ENCODE data around the gene PAPLN. TPM values are rescaled to one million over a fixed set of nuclear protein-coding genes. Genes with fewer than 3 reads are reported as not detected.

The PAPLN gene
- total and polyA plus RNA-seq, 7 donors = 0.26 to 0.79 (median 0.44) TPM

- WGBS, 3 donors = 82 to 91% (median 87%) methylated on average over 20 of the region's 20 CpGs
- Histone ChIP-seq H3K36me3 (ENCODE audit: insufficient read depth in 1 of 2, low read depth in 1 of 2) (no peaks in the 10 kb centered on the region), H3K4me1 (no peaks in the 10 kb centered on the region), H3K9me3 (no peaks in the 10 kb centered on the region), H3K27ac (no peak overlapping the region), H3K27me3 (ENCODE audit: insufficient read depth in 3 of 3, low read length in 2 of 3) (peaks cover 0 to 5% (median 0%) of the 10 kb centered on the region in 3 donors), H3K4me3 (no peak overlapping the region)
- DNase-seq (no peak), ATAC-seq (no peak)
- no peak for TF ChIP-seq CTCF (IDR thresholded peaks at IDR 0.05)
- intact Hi-C loops (cut with DNase I) = no loop called here
Measured at GRCh38 chr14:73262427-73263183, 25.3 kb downstream of the PAPLN start.

DNA sequence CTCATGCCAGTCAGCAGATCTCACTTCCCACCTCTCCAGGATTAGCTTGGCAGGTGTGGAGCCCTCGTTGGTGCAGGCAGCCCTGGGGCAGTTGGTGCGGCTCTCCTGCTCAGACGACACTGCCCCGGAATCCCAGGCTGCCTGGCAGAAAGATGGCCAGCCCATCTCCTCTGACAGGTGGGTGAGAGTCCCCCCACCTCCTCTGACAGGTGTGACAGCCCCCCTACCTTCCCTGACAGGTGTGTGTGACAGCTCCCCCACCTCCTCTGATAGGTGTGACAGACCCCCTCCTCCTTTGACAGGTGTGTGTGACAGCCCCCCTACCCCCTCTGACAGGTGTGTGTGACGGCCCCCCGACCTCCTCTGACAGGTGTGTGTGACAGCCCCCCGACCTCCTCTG lies 26.3 kb downstream of the PAPLN start:
- Histone ChIP-seq H3K36me3 (ENCODE audit: insufficient read depth in 1 of 2, low read depth in 1 of 2) (no peaks in the 10 kb centered on the region), H3K27ac (no peak overlapping the region), H3K9me3 (no peaks in the 10 kb centered on the region), H3K4me3 (no peak overlapping the region), H3K27me3 (ENCODE audit: insufficient read depth in 3 of 3, low read length in 2 of 3) (peaks cover 0 to 5% (median 0%) of the 10 kb centered on the region in 3 donors), H3K4me1 (no peaks in the 10 kb centered on the region)
- DNase-seq = no peak
- TF ChIP-seq CTCF (IDR thresholded peaks at IDR 0.05) = no peak
- intact Hi-C loops (cut with DNase I) = no loop called here
- ATAC-seq = no peak
- 59 to 70% (median 65%) methylated on average over 7 of the region's 7 CpGs for WGBS, 3 donors

GRCh38 chr14:73264080-73264884 lies 27.0 kb downstream of the PAPLN start:
- WGBS, 3 donors = 85 to 88% (median 85%) methylated on average over 23 of the region's 23 CpGs
- intact Hi-C loops (cut with DNase I) = no loop called here
- Histone ChIP-seq H3K36me3 (ENCODE audit: insufficient read depth in 1 of 2, low read depth in 1 of 2) (no peaks in the 10 kb centered on the region), H3K9me3 (no peaks in the 10 kb centered on the region), H3K4me3 (no peak overlapping the region), H3K4me1 (peaks cover under 1% of the 10 kb centered on the region), H3K27me3 (ENCODE audit: insufficient read depth in 3 of 3, low read length in 2 of 3) (peaks cover 0 to 5% (median 0%) of the 10 kb centered on the region in 3 donors), H3K27ac (no peak overlapping the region)
- DNase-seq = no peak
- no peak for TF ChIP-seq CTCF (IDR thresholded peaks at IDR 0.05)
- no peak for ATAC-seq

DNA sequence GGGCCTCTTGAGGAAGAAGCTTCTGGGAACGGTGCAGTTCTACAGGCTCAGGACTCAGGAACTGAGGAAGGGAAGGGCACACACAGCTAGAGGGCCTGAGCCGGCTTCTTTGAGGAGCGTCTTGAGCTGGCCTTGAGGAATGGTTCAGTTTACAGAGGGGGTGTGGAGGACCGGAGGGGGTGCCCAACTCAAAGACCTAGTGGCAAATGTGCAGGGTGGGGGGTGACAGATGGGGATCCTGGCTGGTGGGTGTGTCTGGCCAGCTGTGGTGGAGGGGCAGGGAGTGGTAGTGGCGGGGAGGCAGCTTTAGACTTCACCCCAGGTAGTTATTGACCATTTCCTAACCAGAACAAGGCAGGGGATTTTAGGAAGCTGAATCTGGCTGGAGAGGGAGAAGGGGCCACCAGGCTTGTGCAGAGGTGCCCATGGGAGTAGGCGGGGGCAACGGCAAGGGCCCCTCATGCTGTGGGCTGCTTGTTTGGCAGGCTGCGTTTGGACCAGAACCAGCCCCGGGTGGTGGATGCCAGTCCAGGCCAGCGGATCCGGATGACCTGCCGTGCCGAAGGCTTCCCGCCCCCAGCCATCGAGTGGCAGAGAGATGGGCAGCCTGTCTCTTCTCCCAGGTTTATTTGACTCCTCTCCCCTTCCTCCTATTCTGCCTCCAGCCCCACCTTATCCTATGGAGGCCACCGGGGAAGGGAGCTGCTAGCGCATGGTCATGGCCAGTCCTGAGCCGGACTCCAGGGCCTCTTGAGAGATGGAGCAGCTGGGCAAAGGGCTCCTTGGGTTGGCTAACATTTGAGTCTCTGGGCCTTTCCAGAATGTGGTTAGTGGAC lies 27.8 kb downstream of the PAPLN start:
- Histone ChIP-seq H3K27ac (no peak overlapping the region), H3K36me3 (ENCODE audit: insufficient read depth in 1 of 2, low read depth in 1 of 2) (no peaks in the 10 kb centered on the region), H3K4me1 (peaks cover 8% of the 10 kb centered on the region), H3K27me3 (ENCODE audit: insufficient read depth in 3 of 3, low read length in 2 of 3) (peaks cover 0 to 5% (median 0%) of the 10 kb centered on the region in 3 donors), H3K9me3 (no peaks in the 10 kb centered on the region), H3K4me3 (no peak overlapping the region)
- 70 to 82% (median 76%) methylated on average over 17 to 18 of the region's 18 CpGs for WGBS, 3 donors
- intact Hi-C loops (cut with DNase I) = no loop called here
- ATAC-seq = no peak
- TF ChIP-seq CTCF (IDR thresholded peaks at IDR 0.05) = no peak
- DNase-seq = no peak

All from psoas muscle (tissue), 8 donors.